Effector CD4-positive, alpha-beta T cell (primary cell): ENCODE results near the gene MALSU1.
"Not testable (repeated sequence)": the region's sequence is repeated elsewhere in the genome, so short reads cannot be mapped to it uniquely, and the experiment has no call there.

ENCODE experiments used
- DNase-seq: peaks from one replicate; pipeline ENCODE4 v3.0.0-alpha.2; 2020

Gene MALSU1

DNA sequence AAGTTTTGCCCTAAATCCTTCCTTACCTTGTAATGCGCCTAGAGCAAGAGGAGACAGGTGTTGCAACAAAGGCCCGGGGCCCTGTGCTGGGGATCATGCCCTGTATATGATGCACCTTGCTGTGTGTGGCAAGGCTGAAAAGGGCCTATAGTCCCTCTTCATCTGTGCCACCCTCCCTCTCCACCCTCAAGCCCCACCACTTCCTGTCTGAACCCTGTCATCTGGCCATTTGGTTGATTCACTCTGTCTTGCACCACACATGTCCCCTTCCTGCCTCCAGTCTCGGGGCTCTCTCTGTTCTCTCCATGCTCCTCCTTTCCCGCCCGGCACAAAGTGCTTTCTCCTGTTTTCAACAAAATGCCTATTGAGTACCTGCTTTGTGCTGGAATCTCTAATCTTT lies 11.5 kb upstream of the MALSU1 start:
- DNase-seq = no peak

DNA sequence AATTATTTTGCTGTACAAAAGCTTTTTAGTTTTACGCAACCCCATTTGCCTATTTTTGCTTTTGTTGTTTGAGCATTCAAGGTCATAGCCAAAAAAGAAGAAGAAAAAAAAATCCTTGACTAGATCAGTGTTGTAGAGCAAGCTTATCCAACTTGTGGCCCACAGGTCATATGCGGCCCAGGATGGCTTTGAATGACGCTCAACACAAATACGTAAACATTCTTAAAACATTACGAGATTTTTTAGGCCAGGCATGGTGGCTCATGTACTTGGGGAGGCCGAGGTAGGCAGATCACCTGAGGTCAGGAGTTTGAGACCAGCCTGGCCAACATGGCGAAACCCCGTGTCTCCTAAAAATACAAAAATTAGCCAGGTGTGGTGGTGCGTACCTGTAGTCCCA lies 8.1 kb upstream of the MALSU1 start:
- no peak for DNase-seq

GRCh38 chr7:23291957-23292560 lies 7.1 kb upstream of the MALSU1 start:
- DNase-seq = no peak

DNA sequence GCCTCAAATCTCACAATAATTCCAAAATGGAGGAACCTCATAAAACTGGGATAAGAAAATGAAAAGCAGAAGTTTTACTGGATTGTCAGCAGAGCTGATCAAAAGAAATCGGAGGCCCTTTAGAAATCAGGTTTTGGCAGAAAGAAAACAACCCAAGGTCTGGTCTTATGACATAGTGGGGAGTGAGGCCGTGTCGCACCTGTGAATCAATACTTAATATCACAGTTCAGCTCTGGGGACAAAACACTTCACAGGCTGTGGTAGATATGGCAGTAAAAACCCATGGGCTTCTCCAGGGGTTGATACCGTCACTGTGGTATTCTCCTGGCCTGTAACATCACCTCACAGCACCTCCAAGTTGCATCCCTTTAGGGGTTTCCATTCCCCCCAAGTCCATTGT lies 6.5 kb upstream of the MALSU1 start:
- DNase-seq = no peak

DNA sequence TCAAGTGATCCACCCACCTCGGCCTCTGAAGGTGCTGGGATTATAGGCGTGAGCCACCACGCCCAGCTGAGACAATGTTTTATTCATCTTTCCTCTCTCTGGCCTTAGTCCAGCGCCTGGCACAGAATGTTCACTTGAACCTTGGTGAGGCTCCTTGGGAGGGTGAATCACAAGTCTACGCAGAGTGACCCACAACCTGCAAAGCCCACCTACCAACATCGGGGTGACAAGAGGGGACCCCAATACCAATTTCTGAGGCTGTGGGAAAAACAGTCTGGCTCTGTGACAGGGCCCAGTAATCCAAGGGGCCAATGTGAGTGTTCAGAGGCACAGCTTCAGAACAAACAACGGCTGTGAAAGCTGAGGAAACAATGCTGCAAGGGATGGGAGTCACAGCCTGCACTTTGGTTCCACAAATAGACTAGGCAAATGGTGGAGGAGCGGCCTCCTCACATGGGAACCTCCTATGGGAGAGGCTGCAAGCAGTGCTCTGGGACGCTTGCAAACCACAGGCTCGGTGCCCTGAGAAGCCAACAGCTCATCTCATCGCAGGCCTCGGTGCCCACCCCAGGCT lies 5.6 kb upstream of the MALSU1 start:
- DNase-seq = no peak

DNA sequence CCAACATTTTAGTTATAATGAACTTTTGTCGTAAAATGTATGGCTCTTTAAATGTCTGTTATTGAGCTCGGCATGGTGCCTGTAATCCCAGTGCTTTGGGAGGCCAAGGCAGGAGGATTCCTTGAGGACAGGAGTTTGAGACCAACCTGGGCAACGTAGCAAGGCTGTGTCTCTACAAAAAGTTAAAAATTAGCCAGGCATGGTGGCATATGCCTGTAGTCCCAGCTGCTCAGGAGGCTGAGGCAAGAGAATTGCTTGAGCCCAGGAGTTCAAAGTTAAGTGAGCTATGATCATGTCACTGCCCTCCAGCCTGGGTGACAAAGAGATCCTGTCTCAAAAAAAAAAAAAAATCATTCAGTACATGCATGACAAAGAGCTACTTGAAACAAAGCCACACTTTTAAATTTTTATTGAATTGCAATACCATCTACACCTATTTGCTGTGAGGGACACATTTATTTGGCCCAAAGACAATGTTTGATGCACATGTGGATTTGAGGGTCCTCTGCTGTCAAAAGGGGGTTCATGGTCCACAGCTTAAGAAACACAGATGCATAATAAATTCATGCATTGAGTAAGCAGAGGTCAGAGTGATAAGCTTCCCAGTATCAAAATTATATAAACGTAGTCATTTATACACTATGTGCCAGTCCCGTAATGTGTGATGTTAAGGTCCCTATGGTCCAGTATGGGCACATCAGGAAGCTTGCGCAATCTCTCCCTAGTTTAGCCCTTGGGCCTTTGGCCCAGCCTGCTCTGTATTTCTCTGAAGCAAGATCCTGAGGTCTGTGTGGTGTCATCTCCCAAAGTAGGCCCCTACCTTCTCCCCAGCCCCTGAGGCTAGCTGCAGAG lies 4.4 kb upstream of the MALSU1 start:
- no peak for DNase-seq

- no peak for DNase-seq
Measured at GRCh38 chr7:23295401-23295697, 3.8 kb upstream of the MALSU1 start.

DNA sequence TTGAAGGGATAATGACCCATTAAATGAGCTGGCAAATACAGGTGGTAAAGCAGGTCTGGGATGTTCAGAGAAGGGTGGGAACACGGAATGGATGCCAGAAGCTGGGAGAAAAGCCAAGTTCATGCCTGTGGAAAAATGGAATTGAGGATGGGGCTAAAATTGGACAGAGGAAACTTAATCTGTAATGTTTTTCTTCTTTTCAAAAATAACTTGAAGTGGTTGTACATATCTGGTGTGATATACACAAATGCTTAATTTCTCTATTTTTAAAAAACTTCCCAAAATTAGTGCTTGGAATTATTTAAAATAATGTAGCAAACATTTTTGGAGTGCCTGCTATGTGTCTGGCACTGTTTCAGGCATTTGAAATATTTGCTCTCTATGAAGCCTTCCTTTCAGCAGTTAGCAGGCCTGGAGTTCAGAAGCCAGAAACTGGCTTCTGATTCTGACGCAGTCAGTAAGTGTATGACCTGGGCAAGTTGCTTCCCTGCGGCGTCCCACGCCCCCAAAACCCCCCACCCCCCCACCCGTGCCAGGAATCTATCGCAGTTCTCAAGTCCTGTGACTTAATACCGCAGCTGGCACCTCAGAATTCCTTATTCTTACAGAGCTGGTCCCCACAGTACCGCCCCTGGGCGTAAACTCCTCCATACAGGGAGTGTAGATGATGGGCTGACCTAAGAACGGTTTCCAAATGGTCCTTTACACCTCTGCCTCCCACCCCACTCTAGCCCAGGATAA lies 828 bp upstream of the MALSU1 start:
- DNase-seq = no peak

- DNase-seq = no peak
Measured at GRCh38 chr7:23299770-23300300, 696 bp downstream of the MALSU1 start.

- no peak for DNase-seq
Measured at GRCh38 chr7:23306936-23307521, 7.9 kb downstream of the MALSU1 start.

GRCh38 chr7:23308754-23309153 lies 9.6 kb downstream of the MALSU1 start:
- DNase-seq = no peak

DNA sequence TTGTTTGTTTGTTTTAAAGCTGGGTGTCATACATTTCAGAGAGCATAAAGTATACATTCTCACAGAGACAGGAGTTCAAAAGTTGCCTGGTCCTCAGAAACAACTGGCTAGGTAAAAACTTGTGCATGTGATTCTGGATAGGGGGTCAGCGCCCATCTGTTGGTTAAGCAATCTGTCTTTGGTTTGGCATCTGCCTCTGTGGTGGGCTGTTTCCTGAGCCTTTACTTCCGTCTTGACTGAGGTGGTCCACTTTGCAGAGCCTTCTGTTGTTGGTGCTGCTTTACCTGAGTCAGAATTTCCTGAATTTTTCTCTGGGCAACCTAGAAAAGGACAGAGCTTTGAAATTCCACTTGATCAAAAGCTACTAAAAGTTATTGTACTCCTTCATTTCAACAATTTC lies 13.0 kb downstream of the MALSU1 start:
- DNase-seq = not testable (repeated sequence)

GRCh38 chr7:23315366-23315765 lies 16.2 kb downstream of the MALSU1 start:
- DNase-seq = no peak

DNA sequence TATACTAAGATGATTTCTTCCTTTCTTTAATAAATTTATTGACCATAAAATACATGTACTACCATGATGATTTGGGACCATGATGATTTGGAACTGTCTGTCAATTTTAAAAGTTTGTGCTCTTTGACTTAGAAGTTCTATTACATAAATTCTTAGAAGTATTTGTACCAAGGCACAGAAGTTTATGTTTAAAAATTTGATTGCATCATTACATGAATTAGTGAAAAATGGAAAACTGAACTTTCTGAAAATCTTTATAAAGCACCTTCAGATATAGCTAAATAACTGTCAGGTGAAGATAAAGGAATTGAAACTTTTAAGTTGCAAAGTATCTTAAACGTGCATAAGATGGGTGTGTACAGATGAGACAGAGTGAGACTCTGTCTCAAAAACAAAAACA lies 32.0 kb downstream of the MALSU1 start:
- DNase-seq = no peak

DNA sequence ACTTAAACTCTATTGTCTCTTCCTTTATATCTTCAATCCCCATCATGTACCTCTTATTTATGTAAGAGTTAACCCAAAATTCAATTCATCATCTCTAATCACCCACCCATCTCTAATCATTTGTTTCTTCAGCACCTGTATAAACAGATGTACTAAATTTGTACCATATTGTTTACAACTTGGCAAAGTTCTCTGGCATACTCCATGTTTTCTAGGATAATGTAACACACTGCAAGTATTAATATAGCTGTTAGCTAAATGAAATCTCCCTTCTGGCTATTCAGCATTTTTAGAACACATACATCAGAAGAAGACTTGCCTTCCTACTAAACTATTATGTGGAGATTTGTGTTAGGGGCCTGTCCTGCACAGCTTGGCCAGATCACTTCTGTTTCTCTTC lies 33.1 kb downstream of the MALSU1 start:
- DNase-seq = no peak

DNA sequence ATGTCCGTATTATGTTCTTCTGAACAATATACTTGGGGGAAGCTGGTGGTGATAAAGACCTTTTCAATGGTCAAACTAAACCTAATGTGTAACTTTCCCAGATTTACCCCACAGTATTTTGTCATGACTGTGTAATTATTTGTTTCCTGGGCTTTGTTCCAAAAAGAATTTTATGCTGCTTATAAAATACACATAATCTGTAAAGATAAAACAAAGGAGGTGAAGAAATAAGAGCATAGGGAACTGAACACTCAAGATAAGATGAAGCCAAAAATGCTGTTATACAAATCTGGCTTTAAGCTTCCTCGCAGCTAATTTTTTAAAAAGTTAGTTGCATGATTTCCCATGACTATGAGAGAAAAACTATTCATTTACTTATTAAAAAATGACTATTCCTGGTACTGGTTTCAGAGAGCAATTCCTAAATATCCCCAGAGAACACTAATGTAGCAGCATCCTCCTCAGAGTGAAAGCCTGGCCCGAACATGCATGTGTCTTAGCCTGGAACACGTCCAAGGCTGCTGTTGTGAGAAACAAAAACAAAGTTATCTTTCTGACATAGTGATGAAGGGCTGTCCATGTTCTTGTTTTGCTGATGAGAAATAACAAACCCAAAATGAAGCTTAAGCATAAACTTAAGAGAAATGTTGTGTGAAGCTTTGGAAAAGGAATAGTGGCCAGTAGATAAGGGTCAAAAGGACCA lies 33.9 kb downstream of the MALSU1 start:
- no peak for DNase-seq

DNA sequence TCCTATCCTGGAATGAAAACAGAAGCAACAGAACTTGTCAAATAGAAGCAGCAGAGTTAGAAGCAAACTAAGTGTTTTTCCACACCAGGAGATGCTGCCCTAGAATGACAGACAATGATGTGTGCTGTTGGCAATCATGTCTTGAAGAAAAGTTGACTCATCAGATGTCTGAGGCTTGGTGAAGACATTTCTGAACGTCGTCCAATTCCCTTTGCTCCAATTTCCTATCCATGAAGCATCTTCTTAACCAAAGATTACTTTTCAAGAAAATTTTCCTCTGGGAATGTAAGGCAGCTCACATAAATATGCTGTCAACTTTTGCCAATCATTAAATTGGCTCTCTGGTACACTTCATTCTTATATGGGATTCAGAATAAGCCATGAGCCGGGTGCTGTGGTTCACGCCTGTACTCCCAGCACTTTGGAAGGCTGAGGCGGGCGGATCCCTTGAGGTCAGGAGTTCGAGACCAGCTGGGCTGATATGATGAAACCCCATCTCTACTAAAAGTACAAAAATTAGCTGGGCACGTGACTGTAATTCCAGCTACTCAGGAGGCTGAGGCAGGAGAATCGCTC lies 34.6 kb downstream of the MALSU1 start:
- DNase-seq = no peak

DNA sequence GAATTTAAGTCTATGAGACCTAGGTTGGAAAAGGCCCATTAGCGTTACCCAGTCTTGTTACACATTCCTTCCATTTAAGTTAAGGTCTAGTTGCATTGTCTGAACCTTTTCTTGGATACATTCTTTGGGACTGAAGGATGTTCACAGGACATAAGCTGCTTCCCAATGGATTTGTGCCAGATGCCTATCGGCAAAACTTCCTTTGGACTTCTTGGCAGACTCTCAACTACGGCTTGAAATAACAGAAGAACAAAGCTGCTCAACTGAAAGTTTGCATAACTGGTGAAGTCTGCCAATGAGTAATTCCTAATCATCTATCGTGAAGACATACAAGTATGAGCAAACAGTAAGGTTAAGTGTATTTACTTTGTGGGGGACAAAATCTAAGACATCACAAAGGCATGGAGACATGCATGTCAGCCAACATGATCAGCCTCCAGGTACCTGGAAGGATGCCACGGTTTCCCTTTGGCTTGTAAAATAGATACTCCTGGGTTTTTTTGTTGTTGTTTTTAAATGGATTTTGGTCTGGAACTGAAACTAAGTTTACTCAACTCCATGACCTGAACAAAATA lies 35.4 kb downstream of the MALSU1 start:
- no peak for DNase-seq

DNA sequence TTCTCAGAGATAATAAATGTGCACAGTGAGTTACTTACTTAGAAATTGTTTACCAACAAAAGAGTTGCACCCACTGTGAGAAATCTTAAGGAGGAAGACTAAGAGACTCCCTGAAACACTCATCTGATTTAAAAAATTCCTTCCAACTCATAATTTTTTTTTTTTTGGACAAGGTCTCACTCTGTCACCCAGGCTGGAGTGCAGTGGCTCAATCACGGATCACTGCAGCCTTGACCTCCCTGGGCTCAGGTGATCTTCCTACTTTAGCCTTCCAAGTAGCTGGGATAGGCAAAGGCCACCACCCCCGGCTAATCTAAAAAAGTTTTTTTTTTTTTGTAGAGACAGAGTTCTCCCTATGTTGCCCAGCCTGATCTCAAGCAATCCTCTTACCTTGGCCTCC lies 36.0 kb downstream of the MALSU1 start:
- no peak for DNase-seq

GRCh38 chr7:23335621-23336020 lies 36.5 kb downstream of the MALSU1 start:
- DNase-seq = no peak

- no peak for DNase-seq
Measured at GRCh38 chr7:23336086-23336485, 36.9 kb downstream of the MALSU1 start.

- no peak for DNase-seq
Measured at GRCh38 chr7:23336799-23337283, 37.7 kb downstream of the MALSU1 start.
